GM06990 (cell line): ENCODE measurements around the gene KRTAP1-4.

Source experiments
- DNase-seq: peaks from one replicate; pipeline ENCODE4 v3.0.0-alpha.2; 2011; ENCODE audit not compliant: insufficient read length; ENCODE audit errors: extremely low read depth
- H3K27me3 ChIP-seq: replicated peaks from 2 replicates; pipeline ENCODE4 v1.6.0; 2011; ENCODE audit warnings: low read length; ENCODE audit not compliant: control insufficient read depth, insufficient read depth
- H3K36me3 ChIP-seq: 2 replicates; pipeline ENCODE4 v1.5.1; 2011; ENCODE audit warnings: low read length; ENCODE audit not compliant: control insufficient read depth, insufficient read depth
- H3K4me3 ChIP-seq: replicated peaks from 2 replicates; pipeline ENCODE4 v1.5.1; 2011; ENCODE audit warnings: low read depth, mild to moderate bottlenecking, control low read depth, low read length
- TF ChIP-seq, protein P1 (sequence below): IDR thresholded peaks from 2 replicates; pipeline ENCODE4 v1.5.1; 2011; ENCODE audit warnings: low read length, control low read depth, mild to moderate bottlenecking, inconsistent platforms; ENCODE audit not compliant: insufficient read depth, poor library complexity, severe bottlenecking

Gene KRTAP1-4

DNA sequence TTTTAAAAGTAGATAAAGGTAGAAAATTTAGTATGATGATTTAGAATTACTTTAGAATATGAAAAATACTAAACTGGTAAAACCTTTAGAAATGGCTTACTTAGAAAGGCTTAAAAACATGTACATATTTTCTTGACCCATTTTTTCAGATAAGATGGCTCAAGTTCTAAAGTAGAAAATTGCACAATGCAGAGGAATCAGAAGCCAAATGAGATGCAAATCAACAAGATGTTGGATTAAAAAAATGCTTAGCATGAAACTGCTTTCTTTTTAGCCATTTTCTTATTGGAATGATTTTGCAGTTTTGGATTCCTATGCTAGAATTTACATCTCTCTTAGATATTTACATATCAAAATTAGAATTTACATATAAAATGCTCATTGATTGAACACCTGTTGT lies 19.6 kb downstream of the KRTAP1-4 start:
- H3K27me3 ChIP-seq = no peaks in the 10 kb centered on the region
- no peaks in the 10 kb centered on the region for H3K36me3 ChIP-seq
- H3K4me3 ChIP-seq = no peak overlapping the region
- TF ChIP-seq, protein P1, sequence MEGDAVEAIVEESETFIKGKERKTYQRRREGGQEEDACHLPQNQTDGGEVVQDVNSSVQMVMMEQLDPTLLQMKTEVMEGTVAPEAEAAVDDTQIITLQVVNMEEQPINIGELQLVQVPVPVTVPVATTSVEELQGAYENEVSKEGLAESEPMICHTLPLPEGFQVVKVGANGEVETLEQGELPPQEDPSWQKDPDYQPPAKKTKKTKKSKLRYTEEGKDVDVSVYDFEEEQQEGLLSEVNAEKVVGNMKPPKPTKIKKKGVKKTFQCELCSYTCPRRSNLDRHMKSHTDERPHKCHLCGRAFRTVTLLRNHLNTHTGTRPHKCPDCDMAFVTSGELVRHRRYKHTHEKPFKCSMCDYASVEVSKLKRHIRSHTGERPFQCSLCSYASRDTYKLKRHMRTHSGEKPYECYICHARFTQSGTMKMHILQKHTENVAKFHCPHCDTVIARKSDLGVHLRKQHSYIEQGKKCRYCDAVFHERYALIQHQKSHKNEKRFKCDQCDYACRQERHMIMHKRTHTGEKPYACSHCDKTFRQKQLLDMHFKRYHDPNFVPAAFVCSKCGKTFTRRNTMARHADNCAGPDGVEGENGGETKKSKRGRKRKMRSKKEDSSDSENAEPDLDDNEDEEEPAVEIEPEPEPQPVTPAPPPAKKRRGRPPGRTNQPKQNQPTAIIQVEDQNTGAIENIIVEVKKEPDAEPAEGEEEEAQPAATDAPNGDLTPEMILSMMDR = no peak
- no peak for DNase-seq

DNA sequence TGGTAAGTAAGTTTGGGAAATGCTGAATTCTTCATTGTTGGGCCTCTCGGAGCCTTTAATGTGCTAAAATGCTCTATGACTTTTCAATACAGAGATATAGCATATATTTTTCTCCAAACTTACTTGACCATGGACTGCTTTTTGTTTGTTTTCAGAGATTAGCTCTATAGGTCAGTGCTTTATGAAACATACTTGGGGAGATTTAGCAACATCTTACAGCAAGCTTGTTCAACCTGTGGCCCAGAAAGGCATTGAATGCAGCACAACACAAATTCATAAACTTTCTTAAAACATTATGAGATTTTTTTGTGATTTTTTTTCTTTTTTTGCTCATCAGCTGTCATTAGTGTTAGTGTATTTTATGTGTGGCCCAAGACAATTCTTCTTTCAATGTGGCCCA lies 20.1 kb downstream of the KRTAP1-4 start:
- no peak for DNase-seq
- H3K36me3 ChIP-seq = no peaks in the 10 kb centered on the region
- TF ChIP-seq, protein P1 = no peak
- no peaks in the 10 kb centered on the region for H3K27me3 ChIP-seq
- no peak overlapping the region for H3K4me3 ChIP-seq

DNA sequence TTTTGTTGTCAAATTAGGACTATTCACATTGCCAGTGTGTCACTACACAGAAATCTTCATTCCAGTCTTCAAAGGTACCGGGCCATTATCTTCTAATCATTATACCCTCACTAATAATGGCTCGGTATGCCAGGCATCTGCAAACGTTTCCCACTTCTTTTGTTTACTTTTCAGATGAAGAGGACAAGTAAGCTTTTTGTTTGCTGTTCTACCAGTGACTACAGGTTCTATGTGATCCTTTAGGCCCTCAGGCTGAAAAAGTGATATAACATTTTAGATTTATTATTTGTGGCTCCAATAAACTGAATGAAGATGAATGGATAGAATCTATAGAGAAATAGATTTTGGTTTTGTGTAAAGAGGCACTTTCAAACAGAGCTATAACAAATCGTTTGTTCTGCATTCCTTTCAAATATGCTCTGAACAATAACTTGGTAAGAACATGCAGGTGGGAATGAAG lies 20.7 kb downstream of the KRTAP1-4 start:
- no peaks in the 10 kb centered on the region for H3K36me3 ChIP-seq
- no peak overlapping the region for H3K4me3 ChIP-seq
- DNase-seq = no peak
- TF ChIP-seq, protein P1 = no peak
- no peaks in the 10 kb centered on the region; the same call in 1 of the 2 replicates for H3K27me3 ChIP-seq

DNA sequence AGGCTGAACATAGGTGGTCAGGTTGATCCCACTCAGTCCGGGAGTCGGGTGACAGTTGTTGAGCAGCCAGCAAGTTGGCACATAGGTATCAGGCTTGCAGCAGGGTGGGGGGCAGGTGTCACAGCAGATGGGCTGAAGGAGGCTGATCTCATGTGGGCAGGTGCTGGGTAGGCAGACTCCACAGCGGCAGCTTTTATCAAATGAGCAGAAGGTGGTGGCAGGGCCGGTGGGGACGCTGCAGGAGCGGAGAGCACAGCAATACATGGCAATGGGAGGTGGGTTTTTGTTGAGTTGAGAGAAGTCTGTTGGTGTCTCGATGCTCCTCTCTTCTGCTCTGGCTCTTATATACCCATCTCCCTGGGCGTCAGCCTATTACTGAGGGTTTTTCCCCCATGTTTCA lies 21.2 kb downstream of the KRTAP1-4 start, which contains the start of gene KRTAP3-1:
Gene KRTAP3-1 (minus strand): TSS at position 318 of the 400 bp plus-strand sequence. CDS start 54 bp downstream, at position 264.
- DNase-seq = no peak
- Histone ChIP-seq H3K27me3 (no peaks in the 10 kb centered on the region; the same call in 1 of the 2 replicates), H3K36me3 (no peaks in the 10 kb centered on the region), H3K4me3 (no peak within 1 kb of the TSS)
- TF ChIP-seq, protein P1 = no peak

DNA sequence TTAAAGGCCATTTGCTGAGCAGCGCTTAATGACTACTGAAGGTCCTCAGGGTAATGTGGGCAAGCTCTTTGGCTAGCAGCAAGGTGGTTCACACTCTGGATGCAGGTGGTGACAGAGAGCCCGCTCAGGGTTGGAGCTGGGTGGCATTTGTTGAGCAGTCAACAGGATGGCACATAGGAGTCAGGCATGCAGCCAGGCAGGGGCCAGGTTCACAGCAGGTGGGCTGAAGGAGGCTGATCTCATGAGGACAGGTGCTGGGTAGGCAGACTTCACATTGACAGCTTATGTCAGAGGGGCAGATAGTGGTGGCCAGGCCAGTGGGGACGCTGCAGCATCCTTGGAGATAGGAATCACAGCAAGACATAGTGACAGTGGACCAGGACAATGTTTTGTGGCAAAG lies 25.6 kb downstream of the KRTAP1-4 start:
- H3K27me3 ChIP-seq = no peaks in the 10 kb centered on the region; the same call in 1 of the 2 replicates
- no peak for DNase-seq
- no peak overlapping the region for H3K4me3 ChIP-seq
- no peaks in the 10 kb centered on the region for H3K36me3 ChIP-seq
- TF ChIP-seq, protein P1 = no peak

DNA sequence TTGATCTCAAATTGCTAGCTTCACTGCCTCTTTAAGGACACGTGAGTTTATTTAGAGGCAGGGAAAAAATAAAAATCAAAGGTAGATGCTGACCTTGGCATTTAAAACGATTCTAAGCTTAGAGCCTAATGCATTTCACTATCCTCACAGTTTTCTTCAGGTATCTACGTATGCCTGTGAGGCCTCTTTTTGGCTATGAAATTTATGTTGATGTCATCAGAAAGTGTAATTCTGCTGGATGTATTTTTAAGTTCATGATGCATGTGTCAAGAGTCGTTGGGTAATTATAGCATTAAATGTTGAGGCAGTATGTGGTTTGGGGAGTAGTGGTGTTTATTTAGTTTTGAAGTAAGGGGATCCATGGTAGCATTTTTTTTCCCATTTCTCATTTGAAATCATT lies 26.1 kb downstream of the KRTAP1-4 start:
- Histone ChIP-seq H3K27me3 (no peaks in the 10 kb centered on the region; the same call in 1 of the 2 replicates), H3K4me3 (no peak overlapping the region), H3K36me3 (no peaks in the 10 kb centered on the region)
- DNase-seq = no peak
- TF ChIP-seq, protein P1 = no peak
